ENCODE measurements around the gene MT1G.

Gene MT1G

DNA sequence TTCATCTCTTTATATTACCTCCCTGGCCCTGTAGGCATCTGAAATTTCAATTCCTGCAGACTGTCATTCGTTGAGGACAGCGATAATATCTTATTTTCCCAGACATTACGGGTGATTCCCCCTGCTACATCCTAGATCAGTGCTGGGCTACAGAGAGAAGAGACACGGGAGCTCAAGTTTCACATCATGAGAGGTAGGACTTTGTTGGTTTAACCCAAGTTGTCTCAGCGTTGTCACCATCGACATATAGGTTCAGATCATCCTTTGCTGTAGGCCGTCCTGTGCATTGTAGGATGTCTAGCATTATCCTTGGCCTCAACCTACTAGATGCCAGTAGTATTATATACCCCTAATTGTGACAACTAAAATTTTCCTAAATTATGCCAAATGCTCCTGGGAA lies 33.7 kb upstream of the MT1G start:
- Histone ChIP-seq H3K36me3 (ENCODE audit: insufficient read depth, low read length) (no peaks in the 10 kb centered on the region), H3K4me3 (ENCODE audit: low read length) (no peak overlapping the region), H3K9ac (ENCODE audit: low read depth, low read length) (no peak overlapping the region), H3K9me3 (ENCODE audit: insufficient read depth, low read depth, low read length) (0 out of 2 replicates have a peak, but pooled peaks cover 3% of the 10 kb centered on the region), H3K27ac (ENCODE audit: low read depth, low read length) (no peak overlapping the region), H3K4me1 (ENCODE audit: insufficient read depth, low read length) (peaks cover 6% of the 10 kb centered on the region; the same call in 1 of the 2 replicates), H3K27me3 (ENCODE audit: insufficient read depth, low read length) (no peaks in the 10 kb centered on the region)
- 75% methylated on average over 7 of the region's 7 CpGs for WGBS

GRCh38 chr16:56700631-56701030 lies 32.8 kb upstream of the MT1G start:
- Histone ChIP-seq H3K9me3 (ENCODE audit: insufficient read depth, low read depth, low read length) (0 out of 2 replicates have a peak, but pooled peaks cover 3% of the 10 kb centered on the region), H3K27ac (ENCODE audit: low read depth, low read length) (no peak overlapping the region), H3K36me3 (ENCODE audit: insufficient read depth, low read length) (no peaks in the 10 kb centered on the region), H3K9ac (ENCODE audit: low read depth, low read length) (no peak overlapping the region), H3K4me3 (ENCODE audit: low read length) (no peak overlapping the region), H3K4me1 (ENCODE audit: insufficient read depth, low read length) (peaks cover 6% of the 10 kb centered on the region; the same call in 1 of the 2 replicates), H3K27me3 (ENCODE audit: insufficient read depth, low read length) (no peaks in the 10 kb centered on the region)
- WGBS, result 93% methylated on average over 1 of the region's 1 CpG

DNA sequence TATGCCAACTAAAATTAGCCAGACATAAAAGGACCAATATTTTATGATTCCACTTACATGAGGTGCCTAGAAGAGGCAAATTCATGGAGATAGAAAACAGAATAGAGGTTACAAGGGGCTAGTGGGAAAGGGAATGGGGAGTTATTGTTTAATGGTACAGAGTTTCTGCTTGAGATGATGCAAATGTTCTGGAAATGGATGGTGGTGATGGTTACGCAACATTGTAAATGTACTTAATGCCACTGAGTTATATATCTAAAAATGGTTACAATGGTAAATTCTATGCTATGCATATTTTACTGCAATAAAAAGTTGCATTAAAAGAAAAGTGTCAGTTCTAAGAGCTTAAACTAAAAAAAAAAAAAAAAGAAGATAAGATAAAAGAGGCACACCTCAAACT lies 32.3 kb upstream of the MT1G start:
- WGBS, result no CpG with 5 or more reads among the region's 1 CpG
- H3K4me1 ChIP-seq (ENCODE audit: insufficient read depth, low read length), result peaks cover 6% of the 10 kb centered on the region; the same call in 1 of the 2 replicates
- H3K27me3 ChIP-seq (ENCODE audit: insufficient read depth, low read length), result no peaks in the 10 kb centered on the region
- no peak overlapping the region for H3K4me3 ChIP-seq (ENCODE audit: low read length)
- H3K27ac ChIP-seq (ENCODE audit: low read depth, low read length), result no peak overlapping the region
- no peaks in the 10 kb centered on the region for H3K36me3 ChIP-seq (ENCODE audit: insufficient read depth, low read length)
- H3K9ac ChIP-seq (ENCODE audit: low read depth, low read length), result no peak overlapping the region
- H3K9me3 ChIP-seq (ENCODE audit: insufficient read depth, low read depth, low read length), result 0 out of 2 replicates have a peak, but pooled peaks cover 3% of the 10 kb centered on the region

DNA sequence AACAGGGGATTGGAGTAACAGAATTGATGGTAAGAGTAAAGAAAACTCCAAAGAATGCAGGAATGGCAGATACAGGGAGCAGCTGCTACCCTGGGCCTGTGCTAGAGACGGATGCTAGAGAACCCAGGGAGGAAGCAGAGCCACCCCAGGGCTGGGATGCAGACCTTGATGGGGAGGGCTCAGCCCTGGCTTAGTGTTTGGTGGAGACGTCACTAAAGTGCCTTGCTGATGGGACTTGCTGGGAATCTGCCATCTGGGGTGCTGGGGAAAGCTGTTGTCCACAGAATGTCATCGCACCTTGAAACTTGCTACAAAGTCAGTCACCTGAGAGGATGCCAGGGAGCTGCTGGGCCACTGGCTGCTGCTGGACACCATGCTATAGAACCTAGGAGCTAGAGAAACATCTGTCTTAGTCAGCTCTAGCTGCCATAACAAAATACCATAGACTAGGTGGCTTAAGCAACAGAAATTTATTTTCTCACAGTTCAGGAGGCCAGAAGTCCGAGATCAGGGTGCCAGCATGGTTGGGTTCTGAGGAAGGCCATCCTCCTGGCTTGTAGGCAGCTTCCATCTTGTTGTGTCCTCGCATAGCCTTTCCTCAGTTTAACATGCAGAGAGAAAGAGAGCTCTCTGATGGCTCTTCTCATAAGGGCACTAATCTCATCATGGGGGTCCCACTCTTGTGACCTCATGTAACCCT lies 29.7 kb upstream of the MT1G start:
- peaks cover 6% of the 10 kb centered on the region; the same call in 1 of the 2 replicates for H3K4me1 ChIP-seq (ENCODE audit: insufficient read depth, low read length)
- WGBS, result 94% methylated on average over 5 of the region's 5 CpGs
- H3K36me3 ChIP-seq (ENCODE audit: insufficient read depth, low read length), result no peaks in the 10 kb centered on the region
- no peak overlapping the region for H3K4me3 ChIP-seq (ENCODE audit: low read length)
- H3K27ac ChIP-seq (ENCODE audit: low read depth, low read length), result no peak overlapping the region
- H3K9me3 ChIP-seq (ENCODE audit: insufficient read depth, low read depth, low read length), result 0 out of 2 replicates have a peak, but pooled peaks cover 3% of the 10 kb centered on the region
- H3K27me3 ChIP-seq (ENCODE audit: insufficient read depth, low read length), result no peaks in the 10 kb centered on the region
- H3K9ac ChIP-seq (ENCODE audit: low read depth, low read length), result no peak overlapping the region

- no peak overlapping the region for H3K27ac ChIP-seq (ENCODE audit: low read depth, low read length)
- H3K9me3 ChIP-seq (ENCODE audit: insufficient read depth, low read depth, low read length), result 0 out of 2 replicates have a peak, but pooled peaks cover 3% of the 10 kb centered on the region
- H3K9ac ChIP-seq (ENCODE audit: low read depth, low read length), result no peak overlapping the region
- H3K36me3 ChIP-seq (ENCODE audit: insufficient read depth, low read length), result no peaks in the 10 kb centered on the region
- H3K4me1 ChIP-seq (ENCODE audit: insufficient read depth, low read length), result no peaks in the 10 kb centered on the region
- WGBS, result 89% methylated on average over 1 of the region's 1 CpG
- H3K27me3 ChIP-seq (ENCODE audit: insufficient read depth, low read length), result no peaks in the 10 kb centered on the region
- no peak overlapping the region for H3K4me3 ChIP-seq (ENCODE audit: low read length)
These were observed 27.4 kb upstream of the MT1G start for GRCh38 chr16:56695246-56695645.

DNA sequence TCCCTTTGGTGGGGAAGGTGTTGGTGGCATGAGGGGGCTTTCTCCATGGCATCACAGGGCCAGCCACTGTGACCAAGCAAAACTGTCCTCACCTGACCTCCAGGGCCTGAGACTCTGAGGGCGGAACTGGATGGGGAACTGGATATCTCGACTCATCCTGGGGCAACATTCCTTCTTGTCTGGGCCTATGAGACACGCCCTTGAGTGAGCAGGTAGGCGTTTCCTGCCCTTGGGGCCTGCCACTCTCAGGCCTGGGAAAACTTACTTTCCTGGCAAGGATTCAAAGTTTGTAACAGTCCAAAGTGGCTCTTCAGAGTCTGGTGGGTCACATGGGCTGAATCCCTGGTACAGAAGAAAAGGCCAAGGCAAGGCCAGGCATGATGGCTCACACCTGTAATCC lies 24.0 kb upstream of the MT1G start:
- H3K4me3 ChIP-seq (ENCODE audit: low read length), result no peak overlapping the region
- no peaks in the 10 kb centered on the region for H3K27me3 ChIP-seq (ENCODE audit: insufficient read depth, low read length)
- no peak overlapping the region for H3K9ac ChIP-seq (ENCODE audit: low read depth, low read length)
- 0 out of 2 replicates have a peak, but pooled peaks cover 6% of the 10 kb centered on the region for H3K4me1 ChIP-seq (ENCODE audit: insufficient read depth, low read length)
- 0 out of 2 replicates have a peak, but pooled peaks cover 1% of the 10 kb centered on the region for H3K9me3 ChIP-seq (ENCODE audit: insufficient read depth, low read depth, low read length)
- WGBS, result 77% methylated on average over 4 of the region's 4 CpGs
- H3K27ac ChIP-seq (ENCODE audit: low read depth, low read length), result no peak overlapping the region
- H3K36me3 ChIP-seq (ENCODE audit: insufficient read depth, low read length), result no peaks in the 10 kb centered on the region

DNA sequence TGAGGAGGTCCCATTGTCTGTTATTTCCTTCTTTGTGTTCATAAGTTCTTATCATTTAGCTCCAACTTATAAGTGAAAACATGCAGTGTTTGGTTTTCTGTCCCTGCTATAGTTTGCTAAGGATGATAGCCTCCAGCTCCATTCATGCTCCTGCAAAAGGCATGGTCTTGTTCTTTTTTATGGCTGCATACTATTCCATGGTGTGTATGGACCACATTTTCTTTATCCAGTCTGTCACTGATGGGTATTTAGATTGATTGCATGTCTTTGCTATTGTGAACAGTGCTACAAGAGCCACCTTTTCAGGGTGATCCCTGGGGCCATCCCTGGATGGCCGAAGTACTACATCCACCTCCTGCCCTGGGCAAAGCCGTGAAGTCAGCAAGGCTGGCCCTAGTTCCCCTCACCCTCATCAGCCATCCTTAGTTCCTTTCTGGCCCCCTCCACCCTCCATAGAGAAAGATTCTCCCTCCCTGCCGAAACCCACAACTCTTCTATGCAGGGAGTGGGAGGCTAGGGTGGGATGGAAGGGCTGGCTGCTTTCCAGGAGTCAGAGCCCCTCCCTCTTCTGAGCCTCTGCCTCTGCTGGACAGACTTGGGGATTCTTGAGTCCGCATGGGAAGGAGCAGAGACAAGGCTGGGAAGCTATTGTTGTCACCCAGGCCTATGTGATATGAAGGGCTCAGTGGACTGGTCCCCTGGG lies 22.7 kb upstream of the MT1G start:
- Histone ChIP-seq H3K27me3 (ENCODE audit: insufficient read depth, low read length) (no peaks in the 10 kb centered on the region), H3K4me1 (ENCODE audit: insufficient read depth, low read length) (0 out of 2 replicates have a peak, but pooled peaks cover 6% of the 10 kb centered on the region), H3K36me3 (ENCODE audit: insufficient read depth, low read length) (no peaks in the 10 kb centered on the region), H3K9ac (ENCODE audit: low read depth, low read length) (no peak overlapping the region), H3K27ac (ENCODE audit: low read depth, low read length) (no peak overlapping the region), H3K4me3 (ENCODE audit: low read length) (no peak overlapping the region), H3K9me3 (ENCODE audit: insufficient read depth, low read depth, low read length) (0 out of 2 replicates have a peak, but pooled peaks cover 4% of the 10 kb centered on the region)
- WGBS, result 95% methylated on average over 3 of the region's 4 CpGs

DNA sequence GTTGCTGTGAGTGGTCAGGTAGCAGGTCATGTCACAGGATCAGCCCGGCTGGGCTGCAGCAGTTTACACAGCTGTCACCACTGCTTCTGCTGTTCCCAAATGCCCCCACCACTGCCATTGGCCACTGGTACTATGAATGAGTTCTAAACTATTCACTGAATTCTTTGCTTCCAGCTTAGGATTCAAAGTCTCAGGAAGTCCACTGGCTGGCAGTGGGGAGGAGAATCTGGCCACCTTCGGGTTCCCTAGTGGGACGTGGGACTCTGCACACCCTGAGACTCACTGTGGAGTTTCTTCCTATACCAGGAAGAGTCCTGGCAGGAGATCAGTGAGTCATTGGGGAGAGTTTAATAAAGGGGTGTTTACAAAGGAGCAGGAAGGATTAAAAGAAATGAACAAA lies 21.3 kb upstream of the MT1G start:
- no peaks in the 10 kb centered on the region; the same call in 1 of the 2 replicates for H3K36me3 ChIP-seq (ENCODE audit: insufficient read depth, low read length)
- H3K4me3 ChIP-seq (ENCODE audit: low read length), result no peak overlapping the region
- H3K27ac ChIP-seq (ENCODE audit: low read depth, low read length), result no peak overlapping the region
- H3K27me3 ChIP-seq (ENCODE audit: insufficient read depth, low read length), result 0 out of 2 replicates have a peak, but pooled peaks cover 7% of the 10 kb centered on the region
- WGBS, result 77% methylated on average over 3 of the region's 3 CpGs
- 0 out of 2 replicates have a peak, but pooled peaks cover 4% of the 10 kb centered on the region for H3K9me3 ChIP-seq (ENCODE audit: insufficient read depth, low read depth, low read length)
- H3K4me1 ChIP-seq (ENCODE audit: insufficient read depth, low read length), result 0 out of 2 replicates have a peak, but pooled peaks cover 6% of the 10 kb centered on the region
- H3K9ac ChIP-seq (ENCODE audit: low read depth, low read length), result no peak overlapping the region

GRCh38 chr16:56688762-56689161 lies 20.9 kb upstream of the MT1G start:
- no peaks in the 10 kb centered on the region; the same call in 1 of the 2 replicates for H3K36me3 ChIP-seq (ENCODE audit: insufficient read depth, low read length)
- H3K27ac ChIP-seq (ENCODE audit: low read depth, low read length), result no peak overlapping the region
- H3K4me3 ChIP-seq (ENCODE audit: low read length), result no peak overlapping the region
- WGBS, result 47% methylated on average over 1 of the region's 1 CpG
- peaks cover 7% of the 10 kb centered on the region; the same call in 1 of the 2 replicates for H3K27me3 ChIP-seq (ENCODE audit: insufficient read depth, low read length)
- H3K9ac ChIP-seq (ENCODE audit: low read depth, low read length), result no peak overlapping the region
- H3K4me1 ChIP-seq (ENCODE audit: insufficient read depth, low read length), result 0 out of 2 replicates have a peak, but pooled peaks cover 6% of the 10 kb centered on the region
- 0 out of 2 replicates have a peak, but pooled peaks cover 4% of the 10 kb centered on the region for H3K9me3 ChIP-seq (ENCODE audit: insufficient read depth, low read depth, low read length)

- 97% methylated on average over 7 of the region's 7 CpGs for WGBS
- peaks cover 26% of the 10 kb centered on the region for H3K27me3 ChIP-seq (ENCODE audit: insufficient read depth, low read length)
- H3K4me3 ChIP-seq (ENCODE audit: low read length), result no peak overlapping the region
- no peak overlapping the region for H3K9ac ChIP-seq (ENCODE audit: low read depth, low read length)
- H3K4me1 ChIP-seq (ENCODE audit: insufficient read depth, low read length), result peaks cover 19% of the 10 kb centered on the region; the same call in 1 of the 2 replicates
- 0 out of 2 replicates have a peak, but pooled peaks cover 4% of the 10 kb centered on the region for H3K9me3 ChIP-seq (ENCODE audit: insufficient read depth, low read depth, low read length)
- H3K36me3 ChIP-seq (ENCODE audit: insufficient read depth, low read length), result no peaks in the 10 kb centered on the region; the same call in 1 of the 2 replicates
- no peak overlapping the region for H3K27ac ChIP-seq (ENCODE audit: low read depth, low read length)
These were observed 18.9 kb upstream of the MT1G start for GRCh38 chr16:56686758-56687157.
